Iris pigment epithelial cell (primary cell): ENCODE measurements around the gene IP6K2.
"Not testable (repeated sequence)": the region's sequence is repeated elsewhere in the genome, so short reads cannot be mapped to it uniquely, and the experiment has no call there.

ENCODE experiments used
- DNase-seq: peaks from one replicate; pipeline ENCODE4 v3.0.0-alpha.2; 2011; ENCODE audit warnings: low read depth

IP6K2 gene, protein sequence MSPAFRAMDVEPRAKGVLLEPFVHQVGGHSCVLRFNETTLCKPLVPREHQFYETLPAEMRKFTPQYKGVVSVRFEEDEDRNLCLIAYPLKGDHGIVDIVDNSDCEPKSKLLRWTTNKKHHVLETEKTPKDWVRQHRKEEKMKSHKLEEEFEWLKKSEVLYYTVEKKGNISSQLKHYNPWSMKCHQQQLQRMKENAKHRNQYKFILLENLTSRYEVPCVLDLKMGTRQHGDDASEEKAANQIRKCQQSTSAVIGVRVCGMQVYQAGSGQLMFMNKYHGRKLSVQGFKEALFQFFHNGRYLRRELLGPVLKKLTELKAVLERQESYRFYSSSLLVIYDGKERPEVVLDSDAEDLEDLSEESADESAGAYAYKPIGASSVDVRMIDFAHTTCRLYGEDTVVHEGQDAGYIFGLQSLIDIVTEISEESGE

DNA sequence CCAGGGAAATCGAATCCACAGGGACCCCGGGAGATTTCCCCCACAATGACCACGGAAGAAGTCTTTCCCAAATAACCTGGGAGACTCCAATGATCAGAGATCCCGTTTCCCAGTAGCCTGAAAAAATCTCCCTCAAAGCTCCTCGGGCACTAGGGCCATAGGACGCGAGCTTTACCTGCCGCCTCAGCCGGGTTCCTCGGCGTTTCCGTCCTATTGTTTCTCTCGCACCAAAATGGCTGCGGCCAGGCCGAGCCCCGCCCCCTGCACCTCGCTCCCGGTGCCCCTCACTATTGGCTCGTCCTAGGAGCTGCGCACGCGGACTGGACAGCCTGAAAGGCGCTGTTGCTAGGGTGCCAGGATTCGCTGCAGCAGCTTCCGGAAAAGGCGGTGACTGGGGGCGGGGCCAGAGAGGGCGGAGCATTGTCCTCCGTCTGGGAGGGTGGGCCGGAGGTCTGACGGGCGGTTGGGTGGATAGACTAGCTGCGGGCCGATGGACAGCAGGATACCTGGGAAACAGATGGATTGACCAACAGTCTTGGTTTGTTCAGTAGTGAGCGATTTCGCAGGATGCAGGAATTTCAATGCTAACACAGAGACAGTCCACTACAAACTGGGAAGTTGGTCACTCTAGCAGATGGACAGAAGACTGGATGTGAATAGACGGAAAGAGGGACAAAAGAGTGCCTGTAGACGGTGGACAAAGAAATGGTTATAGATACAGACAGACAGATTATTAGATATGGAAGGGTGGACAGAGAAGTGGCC is at the start of gene IP6K2:
Gene IP6K2 (minus strand): TSS at position 240 of the 765 bp plus-strand sequence. CDS start 21,930 bp downstream, outside the sequence.
- DNase-seq = peak; percentile 98

DNA sequence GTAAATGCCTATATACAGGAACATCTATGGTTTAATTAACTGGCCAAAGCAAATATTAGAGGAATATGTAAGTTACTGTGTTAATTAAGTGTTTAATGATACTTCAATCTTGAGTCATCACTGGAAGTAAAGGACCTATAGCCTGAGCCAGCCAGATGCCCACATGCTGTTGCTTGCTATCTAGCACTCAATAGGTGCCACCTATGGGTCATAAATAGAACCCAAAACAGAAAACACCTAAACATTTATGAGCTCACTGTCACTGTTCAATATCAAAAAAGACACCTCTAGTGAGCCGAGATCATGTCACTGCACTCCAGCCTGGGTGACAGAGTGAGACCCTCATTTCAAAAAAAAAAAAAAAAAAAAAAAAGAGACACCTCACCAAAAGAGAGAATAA is 48.4 kb upstream of the IP6K2 start:
- DNase-seq = no peak

DNA sequence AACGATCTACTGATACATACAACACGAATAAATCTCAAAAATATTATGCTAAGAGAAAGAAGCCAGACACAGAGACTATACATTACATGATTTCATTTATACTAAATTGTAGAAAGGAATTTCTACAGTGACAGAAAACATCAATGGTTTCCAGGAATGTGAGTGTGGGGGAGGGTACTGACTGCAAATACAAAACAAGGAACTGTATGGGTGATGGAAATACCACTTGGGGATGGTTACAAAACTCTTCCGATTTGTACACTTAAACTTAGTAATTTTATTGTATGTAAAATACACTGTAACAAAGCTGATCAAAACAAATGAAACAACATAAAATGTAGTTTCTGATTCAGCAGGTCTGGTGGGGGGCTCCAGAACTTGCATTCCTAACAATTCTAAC is 45.8 kb upstream of the IP6K2 start:
- DNase-seq = no peak

DNA sequence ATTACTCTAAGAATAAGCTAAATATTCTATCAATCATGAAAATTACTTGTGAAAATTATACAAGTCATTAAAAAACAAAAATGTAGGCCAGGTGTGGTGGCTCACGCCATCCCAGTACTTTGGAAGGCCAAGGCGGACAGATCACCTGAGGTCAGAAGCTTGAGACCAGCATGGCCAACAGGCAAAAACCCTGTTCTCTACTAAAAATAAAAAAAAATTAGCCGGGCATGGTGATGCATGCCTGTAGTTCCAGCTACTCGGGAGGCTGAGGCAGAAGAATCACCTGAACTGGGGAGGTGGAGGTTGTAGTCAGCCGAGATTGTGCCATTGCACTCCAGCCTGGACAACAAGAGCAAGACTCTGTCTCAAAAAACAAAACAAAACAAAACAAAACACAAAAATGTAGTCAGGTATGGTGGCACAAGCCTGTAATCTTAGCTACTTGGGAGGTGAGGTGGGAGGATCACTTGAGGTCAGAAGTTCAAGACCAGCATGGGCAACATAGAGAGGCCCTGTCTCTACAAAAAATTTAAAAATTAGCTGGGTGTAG is 43.0 kb upstream of the IP6K2 start:
- DNase-seq = not testable (repeated sequence)

DNA sequence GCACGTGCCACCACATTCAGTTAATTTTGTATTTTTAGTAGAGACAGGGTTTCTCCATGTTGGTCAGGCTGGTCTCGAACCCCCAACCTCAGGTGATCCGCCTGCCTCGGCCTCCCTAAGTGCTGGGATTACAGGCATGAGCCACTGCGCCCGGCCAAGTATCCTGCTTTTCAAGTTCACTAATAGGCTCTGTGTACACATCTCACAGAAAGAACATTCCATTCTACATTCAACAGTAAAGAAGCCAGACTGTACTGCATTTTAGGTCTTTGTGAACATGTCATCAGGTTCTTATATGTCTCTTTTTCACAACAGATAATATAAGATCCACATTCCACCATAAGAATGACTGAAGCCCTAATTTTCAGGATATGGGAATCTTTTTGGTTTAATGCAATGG is 42.5 kb upstream of the IP6K2 start:
- DNase-seq = peak; percentile 52

DNA sequence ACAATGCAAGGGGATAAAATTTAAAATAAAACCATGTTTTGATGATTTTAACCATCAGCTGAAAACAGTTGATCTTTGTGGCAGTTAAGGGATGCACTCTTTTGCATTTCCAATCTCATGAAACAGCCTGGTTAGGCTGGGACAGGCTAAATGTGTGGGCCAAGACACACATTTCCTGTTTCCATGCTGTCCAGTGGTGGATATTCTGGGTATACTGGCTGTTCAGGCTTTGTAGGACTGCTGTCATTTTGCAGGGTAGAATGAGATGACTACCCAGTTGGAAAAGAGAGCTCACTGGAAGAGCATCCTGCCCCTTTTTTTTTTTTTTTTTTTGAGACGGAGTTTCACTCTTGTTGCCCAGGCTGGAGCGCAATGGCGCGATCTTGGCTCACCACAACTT is 42.0 kb upstream of the IP6K2 start:
- no peak for DNase-seq

DNA sequence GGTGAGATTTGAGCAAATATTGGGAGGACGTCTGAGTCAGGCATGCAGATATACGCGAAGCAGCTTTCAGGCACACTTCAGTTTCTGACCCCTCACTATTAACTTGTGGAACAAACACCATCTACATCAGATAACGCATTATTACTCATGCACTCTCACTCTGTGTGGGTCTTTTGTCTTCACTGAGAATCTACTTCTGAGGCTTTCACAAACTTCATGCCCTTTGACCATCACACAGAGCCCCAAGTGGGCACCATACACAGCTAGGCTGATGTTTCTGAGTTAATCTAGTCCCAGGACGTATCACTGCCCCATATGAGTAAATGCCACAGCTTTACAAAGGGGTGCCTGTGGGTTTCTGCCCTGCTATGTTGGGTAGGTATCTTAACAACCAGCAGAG is 39.6 kb upstream of the IP6K2 start:
- DNase-seq = no peak

DNA sequence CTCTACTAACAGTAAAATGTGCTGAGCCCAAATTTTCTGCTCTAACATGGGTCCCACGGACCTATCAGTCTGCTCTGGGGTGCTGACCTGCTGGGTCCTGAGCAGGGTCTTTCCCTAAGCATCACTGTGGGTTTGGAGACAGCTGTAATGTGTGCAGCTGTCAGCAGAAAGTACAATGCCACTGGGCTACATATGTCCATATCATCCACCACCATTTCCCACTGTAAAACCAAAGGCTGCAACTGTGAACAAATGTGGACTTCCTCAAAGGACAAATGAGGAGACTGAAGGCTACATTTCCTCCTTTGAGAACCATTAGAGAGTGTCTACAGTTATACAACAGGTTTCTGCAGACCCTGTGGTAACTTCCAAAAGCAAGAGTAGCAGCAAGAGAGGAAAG is 33.8 kb upstream of the IP6K2 start:
- DNase-seq = no peak

DNA sequence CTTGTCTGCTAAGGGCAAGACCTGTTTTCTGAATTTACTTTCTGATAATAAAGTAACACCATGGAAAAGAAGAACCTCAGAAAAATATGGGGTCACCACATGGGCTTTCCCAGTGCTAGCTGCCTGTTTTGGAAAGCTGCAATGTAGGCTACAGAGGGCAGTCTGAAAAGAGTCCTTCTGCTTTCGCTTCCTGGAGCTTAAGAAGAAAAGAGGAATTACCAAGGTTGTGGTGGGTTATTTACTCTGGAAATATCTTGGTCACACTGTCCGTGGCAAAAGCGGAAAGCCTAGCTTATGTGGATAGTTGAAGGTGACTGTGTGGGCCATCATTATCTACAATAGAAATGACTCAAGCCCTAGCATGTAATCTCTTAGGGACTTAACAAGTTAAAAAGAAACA is 31.7 kb upstream of the IP6K2 start:
- DNase-seq = no peak

DNA sequence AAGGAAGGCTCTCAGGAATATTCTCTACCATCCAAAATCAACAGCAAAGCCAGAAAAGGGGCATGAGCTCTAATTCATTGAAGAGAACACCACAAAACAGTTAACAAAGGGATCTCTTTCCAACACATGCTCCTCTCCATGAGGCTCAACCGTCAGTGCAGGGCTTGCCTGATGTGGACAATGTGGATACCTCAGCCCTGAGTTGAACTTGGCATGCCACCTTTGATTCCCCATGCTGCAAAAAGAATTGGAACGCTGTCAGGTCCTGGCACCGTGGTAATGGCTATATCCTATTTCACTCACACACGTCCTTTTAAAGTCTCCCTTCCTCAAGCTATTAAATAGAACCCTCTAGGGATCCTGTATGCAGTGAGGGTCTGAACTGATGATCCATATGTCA is 30.7 kb upstream of the IP6K2 start:
- no peak for DNase-seq

DNA sequence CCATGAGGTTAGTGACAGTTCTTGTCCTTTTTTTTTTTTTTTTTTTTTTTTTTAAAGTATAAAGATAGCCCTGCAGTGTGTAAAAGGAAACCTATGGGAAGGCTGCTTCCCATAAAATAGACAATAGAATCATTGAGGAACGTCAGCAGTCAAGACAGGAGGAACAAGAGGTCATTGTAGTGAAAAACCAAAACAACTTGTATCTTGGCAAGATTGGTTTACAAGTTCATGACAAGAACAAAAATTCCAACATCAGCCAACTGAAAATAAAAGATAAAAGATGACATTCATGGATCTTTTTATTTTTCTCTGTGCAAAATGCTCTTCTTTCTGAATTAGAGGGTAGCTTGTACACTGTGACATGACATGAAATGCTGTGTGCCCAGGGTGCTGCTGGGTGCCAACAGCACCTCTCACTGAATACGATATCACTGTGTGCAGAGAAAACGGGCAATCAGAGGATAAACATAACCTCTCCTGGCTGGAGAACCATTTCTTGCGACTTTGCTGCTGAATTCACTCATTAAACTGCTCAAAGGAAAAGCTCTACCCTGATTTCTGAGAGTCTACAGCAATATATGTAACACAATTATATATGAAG is 30.1 kb upstream of the IP6K2 start:
- no peak for DNase-seq

DNA sequence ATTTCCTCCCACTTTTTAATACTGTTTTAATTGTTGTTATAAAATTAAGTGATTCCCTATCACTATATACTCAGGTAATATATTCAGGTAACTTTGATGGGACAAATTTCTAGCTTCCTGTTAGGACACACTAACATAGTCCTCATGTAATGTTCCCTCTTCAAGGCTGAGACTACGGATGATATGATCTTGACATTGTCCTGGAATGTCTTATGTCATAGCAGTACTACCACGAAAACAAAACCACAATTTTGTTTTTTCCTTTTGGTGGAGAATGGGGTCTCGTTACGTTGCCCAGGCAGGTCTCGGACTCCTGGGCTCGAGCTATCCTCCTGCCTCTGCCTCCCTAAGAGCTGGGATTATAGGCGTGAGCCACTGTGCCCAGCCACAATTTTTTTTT is 26.8 kb upstream of the IP6K2 start:
- no peak for DNase-seq

DNA sequence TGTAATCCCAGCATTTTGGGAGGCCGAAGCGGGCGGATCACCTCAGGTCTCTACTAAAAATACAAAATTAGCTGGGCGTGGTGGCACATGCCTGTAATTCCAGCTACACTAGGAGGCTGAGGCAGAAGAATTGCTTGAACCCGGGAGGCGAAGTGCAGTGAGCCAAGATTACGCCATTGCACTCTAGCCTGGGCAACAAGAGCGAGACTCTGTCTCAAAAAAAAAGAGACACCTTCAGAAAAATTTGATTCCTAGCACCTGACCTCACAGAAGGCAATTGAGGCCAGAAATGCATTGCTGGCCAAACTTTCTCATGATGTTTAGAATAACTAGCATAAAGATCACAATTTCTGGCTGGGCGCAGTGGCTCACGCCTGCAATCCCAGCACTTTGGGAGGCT is 24.2 kb upstream of the IP6K2 start:
- DNase-seq = not testable (repeated sequence)

DNA sequence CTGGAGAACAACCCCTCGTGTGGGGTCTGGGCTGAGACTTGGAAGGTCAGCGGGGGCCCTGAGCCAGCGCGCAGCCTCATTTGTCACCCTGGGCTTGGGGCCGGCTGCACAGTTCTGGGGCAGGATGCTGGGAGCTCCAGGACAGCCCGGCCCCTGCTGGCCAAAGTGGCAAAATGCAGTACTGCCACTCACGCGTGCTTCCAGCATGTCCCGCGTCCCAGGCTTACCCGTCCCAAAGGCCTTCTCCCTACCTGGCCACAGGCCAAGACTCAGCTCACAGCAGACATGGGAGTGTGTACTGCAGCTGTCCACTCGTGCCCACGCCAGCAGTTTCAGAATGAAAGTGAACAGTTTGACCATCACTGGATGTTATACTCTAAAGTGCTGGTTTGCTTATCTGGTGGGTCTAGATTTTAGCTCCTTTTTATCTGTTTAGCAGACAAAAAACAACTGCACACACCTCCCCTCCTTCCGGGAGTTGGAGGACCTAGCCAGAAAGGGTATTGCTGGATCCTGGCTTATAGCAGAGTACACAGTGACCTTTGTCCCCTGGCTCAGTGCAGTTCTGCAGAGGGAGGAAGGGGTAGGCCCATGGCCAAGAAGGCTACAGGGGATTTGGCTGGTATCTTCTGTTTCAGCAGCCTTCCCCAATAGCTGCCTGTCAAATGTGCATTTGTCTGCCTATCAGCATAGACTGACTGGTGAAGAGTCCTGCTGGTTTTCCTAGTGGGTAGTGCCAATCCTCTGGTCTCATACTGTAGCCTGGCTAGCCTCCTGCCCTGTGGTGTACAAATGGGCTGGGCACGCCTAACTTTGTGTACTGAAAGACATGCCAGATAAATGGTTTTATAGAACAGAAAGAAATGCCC is 23.2 kb upstream of the IP6K2 start:
- DNase-seq = peak; percentile 77

DNA sequence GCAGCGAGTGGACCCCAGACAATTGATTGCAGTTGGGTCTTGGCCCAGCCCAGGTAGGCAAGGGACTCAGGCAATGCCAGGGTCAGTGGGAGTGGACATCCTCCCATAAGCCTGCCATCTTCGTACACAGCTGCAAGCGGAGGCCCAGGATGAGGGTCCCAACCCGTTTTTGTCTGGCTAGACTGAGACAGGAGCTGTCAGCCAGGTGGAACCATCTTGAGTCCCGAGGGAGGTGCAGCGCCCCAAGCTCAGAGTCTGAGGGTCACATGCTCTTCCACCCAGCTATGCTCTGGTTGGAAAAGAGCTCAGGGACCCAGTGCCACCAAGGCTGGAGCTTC is 22.6 kb upstream of the IP6K2 start:
- DNase-seq = no peak

DNA sequence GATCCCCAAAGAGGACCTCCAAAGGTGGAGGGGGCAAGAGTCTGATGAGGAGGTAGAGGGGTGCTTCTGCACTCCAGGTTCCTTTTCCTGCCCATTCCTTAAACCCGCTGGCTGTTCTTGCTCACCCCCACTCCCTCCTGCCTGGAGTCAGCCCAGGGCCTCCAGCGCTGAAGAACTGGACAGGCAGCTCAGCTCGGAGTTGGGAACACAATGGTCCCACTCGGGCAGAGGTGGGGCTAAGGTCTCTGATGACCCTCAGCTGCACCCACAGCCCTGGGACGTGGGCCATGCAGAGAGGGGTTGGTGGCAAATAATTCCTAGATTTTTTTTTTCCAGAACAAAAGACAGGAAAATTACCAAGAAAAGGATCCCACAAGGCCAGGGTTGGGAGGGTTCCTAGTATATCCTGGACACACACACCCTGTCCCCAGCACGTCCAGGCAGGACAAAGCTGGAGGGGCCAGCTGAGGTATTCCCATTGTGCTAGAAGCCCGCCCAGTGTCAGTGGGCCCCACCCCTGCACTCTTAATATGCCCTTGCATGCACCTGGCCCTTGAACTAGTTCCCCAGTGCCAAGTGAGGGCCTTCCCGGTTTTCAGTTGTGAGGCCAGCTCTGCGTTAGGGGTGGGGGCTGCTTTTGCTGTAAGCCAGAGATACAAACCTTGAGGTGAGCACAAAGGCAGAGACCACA is 22.1 kb upstream of the IP6K2 start:
- DNase-seq = no peak

DNA sequence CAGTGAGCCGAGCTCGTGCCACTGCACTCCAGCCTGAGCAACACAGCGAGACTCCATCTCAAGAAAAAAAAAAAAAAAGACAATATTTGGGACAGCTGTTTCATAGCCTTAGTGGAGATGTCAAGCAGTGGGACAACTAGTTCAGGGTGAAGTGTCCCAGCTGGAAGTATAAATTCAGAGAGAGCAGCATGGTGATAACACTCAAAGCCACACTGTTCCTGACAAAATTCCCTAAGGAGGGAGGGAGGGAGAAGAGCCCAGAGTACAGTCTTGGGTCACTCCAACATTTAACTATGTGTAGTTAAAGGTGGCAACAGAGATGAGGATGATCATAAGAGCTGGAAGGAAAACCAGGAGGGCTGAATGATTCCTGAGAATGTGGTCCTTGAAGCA is 21.1 kb upstream of the IP6K2 start:
- no peak for DNase-seq

DNA sequence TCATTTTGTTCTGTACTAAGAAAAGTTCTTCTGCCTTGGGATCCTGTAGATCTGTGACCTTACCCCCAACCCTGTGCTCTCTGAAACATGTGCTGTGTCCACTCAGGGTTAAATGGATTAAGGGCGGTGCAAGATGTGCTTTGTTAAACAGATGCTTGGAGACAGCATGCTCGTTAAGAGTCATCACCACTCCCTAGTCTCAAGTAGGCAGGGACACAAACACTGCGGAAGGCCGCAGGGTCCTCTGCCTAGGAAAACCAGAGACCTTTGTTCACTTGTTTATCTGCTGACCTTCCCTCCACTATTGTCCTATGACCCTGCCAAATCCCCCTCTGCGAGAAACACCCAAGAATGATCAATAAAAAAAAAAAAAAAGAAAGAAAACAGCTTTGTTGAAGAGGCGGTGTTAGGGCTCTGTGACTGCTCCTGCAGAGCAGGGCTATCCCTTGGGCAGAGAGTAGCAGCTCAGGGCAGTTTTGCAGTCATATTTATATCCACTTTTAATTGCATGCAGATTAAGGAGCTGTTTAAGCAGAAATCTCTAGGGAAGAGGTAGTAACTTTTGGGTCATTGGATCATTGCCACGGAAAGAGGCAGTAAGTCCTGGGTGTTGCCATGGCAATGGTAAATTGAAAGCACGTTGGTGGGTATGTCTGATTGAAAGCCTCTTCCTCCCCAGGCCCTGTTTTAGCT is 18.2 kb upstream of the IP6K2 start:
- not testable (repeated sequence) for DNase-seq

DNA sequence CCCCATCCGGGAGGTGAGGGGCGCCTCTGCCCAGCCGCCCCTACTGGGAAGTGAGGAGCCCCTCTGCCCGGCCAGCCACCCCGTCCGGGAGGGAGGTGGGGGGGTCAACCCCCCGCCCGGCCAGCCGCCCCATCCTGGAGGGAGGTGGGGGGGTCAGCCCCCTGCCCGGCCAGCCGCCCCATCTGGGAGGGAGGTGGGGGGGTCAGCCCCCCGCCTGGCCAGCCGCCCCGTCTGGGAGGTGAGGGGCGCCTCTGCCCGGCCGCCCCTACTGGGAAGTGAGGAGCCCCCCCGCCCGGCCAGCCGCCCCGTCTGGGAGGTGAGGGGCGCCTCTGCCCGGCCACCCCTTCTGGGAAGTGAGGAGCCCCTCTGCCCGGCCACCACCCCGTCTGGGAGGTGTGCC is 17.5 kb upstream of the IP6K2 start:
- not testable (repeated sequence) for DNase-seq

DNA sequence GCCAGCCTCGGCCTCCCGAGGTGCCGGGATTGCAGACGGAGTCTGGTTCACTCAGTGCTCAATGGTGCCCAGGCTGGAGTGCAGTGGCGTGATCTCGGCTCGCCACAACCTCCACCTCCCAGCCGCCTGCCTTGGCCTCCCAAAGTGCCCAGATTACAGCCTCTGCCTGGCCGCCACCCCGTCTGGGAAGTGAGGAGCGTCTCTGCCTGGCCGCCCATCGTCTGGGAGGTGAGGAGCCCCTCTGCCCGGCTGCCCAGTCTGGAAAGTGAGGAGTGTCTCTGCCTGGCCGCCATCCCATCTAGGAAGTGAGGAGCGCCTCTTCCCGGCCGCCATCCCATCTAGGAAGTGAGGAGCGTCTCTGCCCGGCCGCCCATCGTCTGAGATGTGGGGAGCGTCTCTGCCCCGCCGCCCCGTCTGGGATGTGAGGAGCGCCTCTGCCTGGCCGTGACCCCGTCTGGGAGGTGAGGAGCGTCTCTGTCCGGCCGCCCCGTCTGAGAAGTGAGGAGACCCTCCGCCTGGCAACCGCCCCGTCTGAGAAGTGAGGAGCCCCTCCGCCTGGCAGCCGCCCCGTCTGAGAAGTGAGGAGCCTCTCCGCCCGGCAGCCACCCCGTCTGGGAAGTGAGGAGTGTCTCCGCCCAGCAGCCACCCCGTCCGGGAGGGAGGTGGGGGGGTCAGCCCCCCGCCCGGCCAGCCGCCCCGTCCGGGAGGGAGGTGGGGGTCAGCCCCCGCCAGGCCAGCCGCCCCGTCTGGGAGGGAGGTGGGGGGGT is 16.9 kb upstream of the IP6K2 start:
- not testable (repeated sequence) for DNase-seq
